ENCODE measurements around the gene AIPL1. TPM values are rescaled to one million over a fixed set of nuclear protein-coding genes. Genes with fewer than 3 reads are reported as not detected.

Gene AIPL1
- total and polyA plus RNA-seq, 4 experiments from 2014 or later = not detected

GRCh38 chr17:6477831-6478383 lies 43.0 kb upstream of the AIPL1 start:
- Histone ChIP-seq H3K36me3 (ENCODE audit: insufficient read depth, low read length) (no peaks in the 10 kb centered on the region), H3K4me1 (ENCODE audit: insufficient read depth, low read length) (no peaks in the 10 kb centered on the region), H3K27ac (ENCODE audit: low read depth, low read length) (no peak overlapping the region), H3K27me3 (ENCODE audit: insufficient read depth, low read length) (no peaks in the 10 kb centered on the region), H3K4me3 (ENCODE audit: low read length in 2 of 2) (no peak overlapping the region), H3K9me3 (ENCODE audit: control insufficient read depth in 1 of 2, low read length in 2 of 2) (no peaks in the 10 kb centered on the region)
- no peak for DNase-seq
- Mint-ChIP-seq H3K27ac (no peak overlapping the region), H3K4me1 (peaks cover 0 to 4% (median 1%) of the 10 kb centered on the region in 4 donors), H3K36me3 (no peaks in the 10 kb centered on the region), H3K27me3 (peaks cover 2 to 10% of the 10 kb centered on the region in 2 donors), H3K4me3 (no peak overlapping the region), H3K9me3 (no peaks in the 10 kb centered on the region)
- ChIA-PET POLR2A (ENCODE audit: partially characterized antibody) (no interaction called here), CTCF (ENCODE audit: partially characterized antibody) (no interaction called here)
- intact Hi-C loops (cut with micrococcal nuclease) = loop anchor here (10.0 kb wide), 1 partner anchor 167 kb away; the partner anchor contains the start of genes KIAA0753 and TXNDC17

DNA sequence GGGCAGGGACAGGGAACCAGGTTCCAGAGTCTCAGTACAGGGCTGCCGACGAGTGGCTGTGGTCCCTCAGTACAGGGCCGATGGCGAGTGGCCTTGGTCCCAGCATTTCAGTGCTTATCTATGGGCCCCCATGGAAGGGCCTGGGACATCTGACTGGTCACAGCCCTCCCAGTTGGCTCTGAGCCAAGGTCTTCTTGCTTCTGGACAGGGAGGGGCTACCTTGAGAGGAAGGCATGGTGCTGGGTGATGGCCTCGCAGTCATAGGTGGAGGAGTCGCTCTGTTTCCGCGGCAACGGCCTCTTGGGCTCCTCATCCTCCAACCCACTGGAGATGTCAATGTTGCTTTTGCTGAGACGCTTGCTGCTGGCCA lies 41.9 kb upstream of the AIPL1 start:
- no peak overlapping the region for H3K27ac ChIP-seq (ENCODE audit: low read depth, low read length)
- no peaks in the 10 kb centered on the region for H3K9me3 Mint-ChIP-seq
- H3K9me3 ChIP-seq (ENCODE audit: control insufficient read depth in 1 of 2, low read length in 2 of 2) = no peaks in the 10 kb centered on the region
- H3K36me3 ChIP-seq (ENCODE audit: insufficient read depth, low read length) = no peaks in the 10 kb centered on the region
- H3K4me3 Mint-ChIP-seq = no peak overlapping the region
- H3K27ac Mint-ChIP-seq = peak overlapping the region in 1 of 7 donors; percentile 37
- H3K27me3 ChIP-seq (ENCODE audit: insufficient read depth, low read length) = no peaks in the 10 kb centered on the region
- H3K4me1 Mint-ChIP-seq = peaks cover 0 to 4% (median 1%) of the 10 kb centered on the region in 4 donors
- no peaks in the 10 kb centered on the region for H3K4me1 ChIP-seq (ENCODE audit: insufficient read depth, low read length)
- ChIA-PET POLR2A (ENCODE audit: partially characterized antibody) (no interaction called here), CTCF (ENCODE audit: partially characterized antibody) (no interaction called here)
- intact Hi-C loops (cut with micrococcal nuclease) = loop anchor here (10.0 kb wide), 1 partner anchor 168 kb away; the partner anchor contains the start of genes KIAA0753 and TXNDC17
- H3K27me3 Mint-ChIP-seq = peaks cover 2 to 10% of the 10 kb centered on the region in 2 donors
- no peaks in the 10 kb centered on the region for H3K36me3 Mint-ChIP-seq
- no peak overlapping the region for H3K4me3 ChIP-seq (ENCODE audit: low read length in 2 of 2)
- DNase-seq = no peak

GRCh38 chr17:6476076-6476809 lies 41.3 kb upstream of the AIPL1 start:
- H3K27ac ChIP-seq (ENCODE audit: low read depth, low read length) = no peak overlapping the region
- no peak for DNase-seq
- ChIA-PET POLR2A (ENCODE audit: partially characterized antibody) (no interaction called here), CTCF (ENCODE audit: partially characterized antibody) (interaction anchor here (1.1 kb wide), 1 partner anchor 10 kb away, joined by 4 read pairs; no protein-coding TSS in a partner anchor)
- H3K36me3 ChIP-seq (ENCODE audit: insufficient read depth, low read length) = no peaks in the 10 kb centered on the region
- Mint-ChIP-seq H3K27ac (no peak overlapping the region), H3K27me3 (peaks cover 0 to 6% of the 10 kb centered on the region in 2 donors), H3K4me3 (no peak overlapping the region), H3K9me3 (no peaks in the 10 kb centered on the region), H3K4me1 (peaks cover 0 to 4% (median under 1%) of the 10 kb centered on the region in 4 donors), H3K36me3 (no peaks in the 10 kb centered on the region)
- H3K4me1 ChIP-seq (ENCODE audit: insufficient read depth, low read length) = no peaks in the 10 kb centered on the region
- no peaks in the 10 kb centered on the region for H3K9me3 ChIP-seq (ENCODE audit: control insufficient read depth in 1 of 2, low read length in 2 of 2)
- intact Hi-C loops (cut with micrococcal nuclease) = loop anchor here (10.0 kb wide), 1 partner anchor 169 kb away; the partner anchor contains the start of genes KIAA0753 and TXNDC17
- no peak overlapping the region for H3K4me3 ChIP-seq (ENCODE audit: low read length in 2 of 2)
- H3K27me3 ChIP-seq (ENCODE audit: insufficient read depth, low read length) = no peaks in the 10 kb centered on the region

DNA sequence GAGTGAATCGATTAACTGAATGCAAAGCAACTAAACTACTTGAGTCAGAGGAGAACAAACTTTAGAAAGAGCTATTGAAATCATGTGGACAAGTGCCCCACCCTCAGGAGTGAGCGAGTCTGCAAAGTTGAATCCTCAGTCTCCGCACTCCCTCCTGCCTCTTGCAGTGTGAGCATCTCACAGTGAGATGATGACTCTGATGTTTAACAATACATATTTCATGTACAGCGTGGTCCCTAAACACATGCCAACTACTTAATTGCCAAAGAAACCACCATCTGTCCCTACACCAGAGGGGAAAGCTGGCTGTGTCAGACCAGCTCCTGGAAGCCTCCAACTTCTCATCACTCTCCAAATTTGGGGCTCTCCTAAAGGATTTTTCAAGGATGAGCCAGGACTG lies 40.5 kb upstream of the AIPL1 start:
- no peaks in the 10 kb centered on the region for H3K4me1 ChIP-seq (ENCODE audit: insufficient read depth, low read length)
- no peak overlapping the region for H3K27ac ChIP-seq (ENCODE audit: low read depth, low read length)
- no peak overlapping the region for H3K4me3 Mint-ChIP-seq
- POLR2A ChIA-PET (ENCODE audit: partially characterized antibody) = no interaction called here
- DNase-seq = no peak
- CTCF ChIA-PET (ENCODE audit: partially characterized antibody) = interaction anchor here (1.1 kb wide), 1 partner anchor 11 kb away, joined by 4 read pairs; no protein-coding TSS in a partner anchor
- H3K27me3 ChIP-seq (ENCODE audit: insufficient read depth, low read length) = no peaks in the 10 kb centered on the region
- no peaks in the 10 kb centered on the region for H3K36me3 ChIP-seq (ENCODE audit: insufficient read depth, low read length)
- H3K4me3 ChIP-seq (ENCODE audit: low read length in 2 of 2) = no peak overlapping the region
- H3K9me3 Mint-ChIP-seq = no peaks in the 10 kb centered on the region
- H3K4me1 Mint-ChIP-seq = peaks cover 0 to 4% (median under 1%) of the 10 kb centered on the region in 4 donors
- H3K36me3 Mint-ChIP-seq = no peaks in the 10 kb centered on the region
- intact Hi-C loops (cut with micrococcal nuclease) = loop anchor here (10.0 kb wide), 1 partner anchor 169 kb away; the partner anchor contains the start of genes KIAA0753 and TXNDC17
- no peak overlapping the region for H3K27ac Mint-ChIP-seq
- H3K9me3 ChIP-seq (ENCODE audit: control insufficient read depth in 1 of 2, low read length in 2 of 2) = no peaks in the 10 kb centered on the region
- peaks cover 0 to 2% of the 10 kb centered on the region in 2 donors for H3K27me3 Mint-ChIP-seq

GRCh38 chr17:6474906-6475305 lies 40.0 kb upstream of the AIPL1 start:
- Mint-ChIP-seq H3K9me3 (no peaks in the 10 kb centered on the region), H3K4me1 (peaks cover 0 to 4% (median under 1%) of the 10 kb centered on the region in 4 donors), H3K4me3 (no peak overlapping the region), H3K27me3 (peaks cover 0 to 2% of the 10 kb centered on the region in 2 donors), H3K27ac (peak overlapping the region in 1 of 7 donors; percentile 29), H3K36me3 (no peaks in the 10 kb centered on the region)
- no peaks in the 10 kb centered on the region for H3K4me1 ChIP-seq (ENCODE audit: insufficient read depth, low read length)
- no peaks in the 10 kb centered on the region for H3K27me3 ChIP-seq (ENCODE audit: insufficient read depth, low read length)
- no peak overlapping the region for H3K4me3 ChIP-seq (ENCODE audit: low read length in 2 of 2)
- POLR2A ChIA-PET (ENCODE audit: partially characterized antibody) = no interaction called here
- no peaks in the 10 kb centered on the region for H3K9me3 ChIP-seq (ENCODE audit: control insufficient read depth in 1 of 2, low read length in 2 of 2)
- intact Hi-C loops (cut with micrococcal nuclease) = loop anchor here (10.0 kb wide), 1 partner anchor 170 kb away; the partner anchor contains the start of genes KIAA0753 and TXNDC17
- H3K36me3 ChIP-seq (ENCODE audit: insufficient read depth, low read length) = no peaks in the 10 kb centered on the region
- no peak for DNase-seq
- CTCF ChIA-PET (ENCODE audit: partially characterized antibody) = interaction anchor here (1.1 kb wide), 1 partner anchor 11 kb away, joined by 4 read pairs; no protein-coding TSS in a partner anchor
- no peak overlapping the region for H3K27ac ChIP-seq (ENCODE audit: low read depth, low read length)

- intact Hi-C loops (cut with micrococcal nuclease) = loop anchor here (10.0 kb wide), 1 partner anchor 170 kb away; the partner anchor contains the start of genes KIAA0753 and TXNDC17
- Mint-ChIP-seq H3K9me3 (no peaks in the 10 kb centered on the region), H3K36me3 (no peaks in the 10 kb centered on the region), H3K27ac (peak overlapping the region in 1 of 7 donors; percentile 46), H3K4me3 (no peak overlapping the region), H3K4me1 (peaks cover 0 to 4% (median under 1%) of the 10 kb centered on the region in 4 donors), H3K27me3 (peaks cover 0 to 5% of the 10 kb centered on the region in 2 donors)
- POLR2A ChIA-PET (ENCODE audit: partially characterized antibody) = no interaction called here
- no peak overlapping the region for H3K4me3 ChIP-seq (ENCODE audit: low read length in 2 of 2)
- no peak overlapping the region for H3K27ac ChIP-seq (ENCODE audit: low read depth, low read length)
- DNase-seq = no peak
- no peaks in the 10 kb centered on the region for H3K9me3 ChIP-seq (ENCODE audit: control insufficient read depth in 1 of 2, low read length in 2 of 2)
- no peaks in the 10 kb centered on the region for H3K27me3 ChIP-seq (ENCODE audit: insufficient read depth, low read length)
- H3K36me3 ChIP-seq (ENCODE audit: insufficient read depth, low read length) = no peaks in the 10 kb centered on the region
- CTCF ChIA-PET (ENCODE audit: partially characterized antibody) = interaction anchor here (3.2 kb wide), 1 partner anchor 12 kb away, joined by 17 read pairs; no protein-coding TSS in a partner anchor
- H3K4me1 ChIP-seq (ENCODE audit: insufficient read depth, low read length) = no peaks in the 10 kb centered on the region
Observed at GRCh38 chr17:6474376-6474775, 39.5 kb upstream of the AIPL1 start.
